GM18505 (cell line): Measurements from ENCODE around the gene C16orf74.

Experiments used
- ATAC-seq: cut with Tn5 transposase; IDR thresholded peaks from one replicate; pipeline ENCODE4 v1.9.1; 2021; ENCODE audit not compliant: unreplicated experiment
- POLR2A ChIP-seq: IDR thresholded peaks from 4 replicates; pipeline ENCODE4 v1.6.1; 2011; ENCODE audit warnings: borderline replicate concordance; ENCODE audit not compliant: insufficient read depth, insufficient read length; ENCODE audit errors: extremely low read depth

The C16orf74 gene

DNA sequence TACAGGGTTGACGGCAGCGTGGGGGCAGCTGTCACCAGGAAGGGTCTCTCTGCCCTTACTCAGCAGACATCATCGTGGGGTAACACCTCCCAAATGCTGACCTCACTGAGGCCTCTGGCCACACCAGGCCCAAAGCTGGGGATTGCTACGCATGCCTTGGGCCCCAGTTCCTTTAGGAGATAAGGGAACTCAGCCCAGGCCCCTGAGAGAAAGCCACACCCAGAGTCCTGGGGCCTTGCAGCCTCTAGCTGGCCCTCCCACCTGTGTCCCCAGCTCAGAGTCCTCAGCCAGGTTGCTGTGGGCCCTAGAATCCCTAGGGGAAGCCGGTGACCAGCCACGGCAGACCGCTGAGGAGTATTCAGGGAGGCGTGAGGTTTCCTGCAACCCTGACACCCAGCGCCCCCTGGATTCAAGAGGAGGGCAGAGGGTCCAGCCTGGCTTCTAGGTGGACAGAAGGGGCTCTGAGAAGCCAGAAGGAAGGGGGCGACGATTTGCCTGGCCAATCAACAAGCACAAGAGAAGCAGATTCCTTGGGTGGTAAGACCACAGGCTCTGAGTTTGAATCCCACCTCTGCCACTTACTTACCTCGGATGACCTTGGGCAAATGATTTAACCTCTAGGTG is 51.8 kb downstream of the C16orf74 start:
- no peak for TF ChIP-seq POLR2A
- no peak for ATAC-seq

DNA sequence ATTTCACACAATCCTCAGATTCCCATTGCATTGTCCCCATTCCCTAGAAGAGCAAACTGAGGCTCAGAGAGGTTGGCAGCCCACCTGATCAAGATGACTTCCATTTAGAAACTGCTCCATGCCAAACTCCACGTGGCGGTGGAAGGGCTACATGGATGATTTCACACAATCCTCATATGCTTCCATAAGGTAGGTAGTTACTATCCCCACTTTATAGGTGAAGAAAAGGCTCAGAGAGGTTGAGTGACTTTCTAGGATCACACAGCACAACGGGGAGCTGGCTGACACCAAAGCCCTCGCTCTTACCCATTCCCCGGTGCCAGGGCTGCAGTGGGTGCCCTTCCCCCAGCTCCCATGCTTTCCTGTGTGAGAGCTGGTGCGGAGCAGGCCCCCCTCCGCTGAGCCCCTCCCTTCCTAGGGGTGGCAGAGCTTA is 52.4 kb downstream of the C16orf74 start:
- no peak for TF ChIP-seq POLR2A
- no peak for ATAC-seq

DNA sequence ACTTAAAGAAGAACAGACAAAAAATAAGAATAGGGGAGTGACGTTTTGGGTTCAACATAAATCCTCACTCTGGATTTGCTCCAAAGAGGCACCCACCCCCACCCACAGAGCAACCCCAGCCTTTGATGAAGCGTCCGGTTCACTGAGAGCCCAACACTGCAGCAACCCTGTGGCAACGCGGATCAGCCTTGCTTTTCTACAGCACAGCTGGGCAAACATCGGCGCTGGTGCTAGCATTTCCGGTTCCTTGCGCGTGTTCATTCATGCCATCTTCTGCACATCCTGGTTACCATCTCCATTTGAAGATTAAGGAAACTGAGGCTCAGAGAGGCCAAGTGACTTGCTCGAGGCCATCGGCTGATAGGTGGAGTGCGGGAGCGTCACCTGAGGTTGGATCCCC is 53.5 kb downstream of the C16orf74 start:
- no peak for TF ChIP-seq POLR2A
- ATAC-seq, result no peak

DNA sequence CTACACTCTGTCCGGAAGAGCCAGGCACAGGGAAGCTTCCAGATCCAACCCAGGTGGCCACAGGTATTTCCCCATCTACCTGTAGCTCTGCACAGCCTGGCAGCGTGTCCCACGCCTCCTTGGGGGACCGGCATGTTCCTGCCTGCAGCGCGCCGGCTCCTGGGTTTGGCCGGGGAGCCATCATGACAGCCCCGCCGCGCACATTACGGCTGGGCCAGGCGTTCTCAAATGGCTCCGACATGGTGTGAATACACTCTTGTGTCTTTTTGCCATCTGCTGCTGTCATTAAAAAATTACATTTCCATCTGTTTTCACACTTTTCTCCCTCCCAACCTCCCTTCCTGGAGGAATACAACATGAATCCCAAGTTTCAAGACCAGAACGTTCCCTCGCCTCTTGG is 54.1 kb downstream of the C16orf74 start:
- no peak for ATAC-seq
- no peak for TF ChIP-seq POLR2A

DNA sequence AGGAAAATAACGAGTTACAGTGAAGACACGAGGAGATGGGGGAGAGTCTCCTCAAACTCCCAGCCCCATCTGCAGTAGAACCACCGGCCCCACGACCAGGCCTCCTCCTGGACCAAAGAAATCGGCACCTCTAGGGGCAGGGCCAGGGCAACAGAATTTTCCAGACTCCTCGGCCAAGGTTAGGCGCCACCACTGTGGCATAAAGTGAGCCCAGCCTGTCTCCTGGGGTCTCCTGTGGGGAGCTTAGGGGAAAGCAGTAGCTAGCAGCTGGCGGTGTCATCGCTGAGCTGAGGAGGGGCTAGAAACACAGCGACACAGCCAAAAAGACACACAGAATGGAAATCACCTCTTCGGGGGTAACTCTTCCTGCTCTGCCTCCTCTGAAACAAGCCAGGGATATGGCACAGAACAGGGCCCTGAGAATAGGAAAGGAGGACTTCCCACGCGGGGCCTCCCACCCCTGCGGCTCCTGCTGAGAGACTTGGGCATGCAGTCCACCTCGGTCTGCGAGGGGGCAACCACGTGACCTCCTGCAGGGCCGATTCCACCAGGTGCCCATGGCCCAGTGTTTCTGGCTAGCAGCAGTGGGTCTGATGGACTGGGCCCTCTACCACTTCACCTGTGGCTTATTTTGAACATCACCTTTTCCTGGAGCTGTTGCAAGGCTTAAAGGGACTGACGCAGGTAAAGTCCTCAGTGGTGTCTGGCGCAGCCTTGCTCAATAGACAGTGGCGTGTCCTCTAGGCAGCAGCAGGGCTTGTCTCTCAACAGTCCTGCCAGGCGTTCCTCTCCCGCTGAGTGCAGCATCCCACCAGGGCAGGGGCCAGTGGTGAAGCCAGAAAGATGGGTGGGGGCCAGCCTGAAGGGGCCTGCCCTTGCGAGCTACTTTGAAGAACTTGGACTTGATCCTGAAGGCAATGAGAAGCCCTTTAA is 55.4 kb downstream of the C16orf74 start:
- no peak for ATAC-seq
- no peak for TF ChIP-seq POLR2A

DNA sequence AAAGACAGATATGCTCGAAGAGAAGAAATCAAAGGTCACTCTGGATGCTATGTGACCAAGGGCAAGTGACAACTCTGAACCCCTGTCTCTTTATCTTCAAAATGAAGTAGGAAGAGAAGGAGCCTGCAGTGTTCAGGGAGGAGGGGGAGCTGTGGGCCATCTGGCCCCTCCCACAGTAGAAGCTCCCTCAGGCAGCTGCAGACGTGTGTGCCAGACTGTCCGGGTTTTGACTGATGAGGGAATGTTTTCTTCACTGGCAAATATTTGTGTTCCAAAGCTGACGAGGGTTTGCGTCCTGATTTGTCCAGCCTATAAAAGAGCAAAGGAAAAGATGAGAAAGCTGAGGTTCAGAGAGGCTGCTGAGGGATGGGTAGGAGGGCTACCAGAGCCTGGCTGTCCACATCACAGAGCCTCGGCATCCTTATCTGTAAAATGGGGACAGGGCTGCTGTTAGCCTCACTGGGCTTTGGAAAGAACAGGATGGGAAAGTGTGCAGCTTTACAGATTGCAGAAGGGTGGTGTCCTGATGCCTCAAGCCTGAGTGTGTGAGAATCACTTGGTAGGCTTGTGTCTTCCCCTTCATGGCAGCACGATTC is 60.3 kb downstream of the C16orf74 start:
- no peak for ATAC-seq
- no peak for TF ChIP-seq POLR2A

DNA sequence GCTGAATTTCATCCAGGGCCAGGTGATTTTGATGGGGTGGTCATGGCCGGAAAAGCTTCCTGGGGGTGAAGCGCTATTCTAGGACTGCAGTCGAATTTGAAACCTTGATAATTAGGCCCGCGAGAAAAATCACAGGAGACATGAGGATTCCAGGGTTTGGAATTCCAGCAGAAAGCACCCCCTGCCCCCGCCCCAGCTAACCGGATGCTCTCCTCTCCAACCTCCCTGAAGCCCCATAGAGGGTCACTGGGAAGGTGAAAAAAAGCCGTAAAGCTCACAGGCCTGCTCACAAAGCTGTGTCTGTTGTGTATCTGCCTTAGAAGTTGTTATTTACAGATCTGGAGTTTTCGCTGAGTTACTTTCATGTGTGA is 61.0 kb downstream of the C16orf74 start:
- TF ChIP-seq POLR2A, result no peak
- ATAC-seq, result no peak

DNA sequence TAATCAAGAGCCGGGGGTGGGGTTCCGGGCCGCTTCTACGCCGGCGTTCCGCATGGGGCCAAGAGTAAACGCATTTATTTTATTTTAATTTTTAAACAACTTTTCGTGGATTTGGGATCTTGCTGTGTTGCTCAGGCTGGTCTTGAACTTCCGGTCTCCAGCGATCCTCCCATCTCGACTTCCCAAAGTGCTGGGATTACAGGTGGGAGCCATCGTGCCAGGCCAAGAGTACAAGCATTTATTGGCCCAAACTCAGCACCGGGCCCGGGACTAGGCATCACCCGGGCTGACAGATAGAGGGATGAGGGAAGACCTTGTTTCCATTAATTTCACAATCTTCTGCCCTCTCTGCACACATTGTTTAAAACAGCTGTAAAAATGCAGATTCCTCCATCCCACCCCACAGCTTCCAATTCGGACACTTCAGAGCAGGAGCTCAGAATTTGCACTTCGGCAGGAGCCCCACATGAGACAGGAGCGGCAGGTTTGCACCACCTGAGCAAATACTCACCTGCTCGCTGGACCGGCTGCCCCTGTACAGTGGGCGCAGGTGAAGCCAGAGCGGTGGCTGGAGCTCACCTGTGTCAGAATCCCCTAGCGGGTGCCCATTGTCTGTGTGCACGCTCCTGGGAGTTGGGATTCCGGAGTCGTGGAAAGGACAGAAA is 61.5 kb downstream of the C16orf74 start:
- no peak for TF ChIP-seq POLR2A
- ATAC-seq, result no peak

DNA sequence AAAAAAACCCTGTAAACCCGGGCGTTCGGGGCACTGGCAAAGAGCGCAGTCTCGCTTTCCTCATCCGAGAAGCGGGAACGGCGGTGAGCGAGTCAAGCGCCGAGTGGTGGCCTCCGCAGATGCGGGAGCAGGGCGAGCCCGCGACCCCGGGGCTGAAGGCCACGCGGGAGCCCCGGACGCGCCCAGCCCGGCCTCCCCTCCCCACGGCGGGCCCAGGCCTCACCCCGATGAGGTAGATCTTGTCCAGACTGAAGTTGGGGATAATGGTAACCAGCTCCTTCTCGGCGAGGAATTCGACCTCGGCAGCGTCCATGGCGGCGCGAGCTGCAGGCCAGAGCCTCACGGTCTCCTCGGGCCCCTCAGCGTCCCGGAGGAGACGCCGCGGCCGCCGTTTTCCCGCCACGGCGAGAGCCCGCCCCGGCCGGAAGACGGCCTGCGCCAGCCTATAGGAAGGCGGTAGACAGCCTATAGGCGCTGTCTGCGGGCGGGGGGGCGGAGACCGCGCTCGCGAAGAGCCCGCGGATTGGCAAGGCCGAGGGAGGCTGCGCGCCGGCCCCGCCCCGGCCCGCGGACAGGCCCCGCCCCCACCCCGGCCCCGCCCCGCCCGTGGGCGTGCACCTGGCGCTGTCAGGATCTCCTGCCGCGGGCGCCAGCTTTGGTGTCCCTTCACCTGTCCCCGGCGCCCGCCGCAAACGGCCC is 62.2 kb downstream of the C16orf74 start, which contains the start of gene GINS2:
Gene GINS2, minus strand, starts transcription at position 369 of the 699 bp plus-strand sequence. Its CDS starts 56 bp downstream, at position 313.
- peak; percentile 88 for ATAC-seq
- TF ChIP-seq POLR2A, result peak; percentile 50

DNA sequence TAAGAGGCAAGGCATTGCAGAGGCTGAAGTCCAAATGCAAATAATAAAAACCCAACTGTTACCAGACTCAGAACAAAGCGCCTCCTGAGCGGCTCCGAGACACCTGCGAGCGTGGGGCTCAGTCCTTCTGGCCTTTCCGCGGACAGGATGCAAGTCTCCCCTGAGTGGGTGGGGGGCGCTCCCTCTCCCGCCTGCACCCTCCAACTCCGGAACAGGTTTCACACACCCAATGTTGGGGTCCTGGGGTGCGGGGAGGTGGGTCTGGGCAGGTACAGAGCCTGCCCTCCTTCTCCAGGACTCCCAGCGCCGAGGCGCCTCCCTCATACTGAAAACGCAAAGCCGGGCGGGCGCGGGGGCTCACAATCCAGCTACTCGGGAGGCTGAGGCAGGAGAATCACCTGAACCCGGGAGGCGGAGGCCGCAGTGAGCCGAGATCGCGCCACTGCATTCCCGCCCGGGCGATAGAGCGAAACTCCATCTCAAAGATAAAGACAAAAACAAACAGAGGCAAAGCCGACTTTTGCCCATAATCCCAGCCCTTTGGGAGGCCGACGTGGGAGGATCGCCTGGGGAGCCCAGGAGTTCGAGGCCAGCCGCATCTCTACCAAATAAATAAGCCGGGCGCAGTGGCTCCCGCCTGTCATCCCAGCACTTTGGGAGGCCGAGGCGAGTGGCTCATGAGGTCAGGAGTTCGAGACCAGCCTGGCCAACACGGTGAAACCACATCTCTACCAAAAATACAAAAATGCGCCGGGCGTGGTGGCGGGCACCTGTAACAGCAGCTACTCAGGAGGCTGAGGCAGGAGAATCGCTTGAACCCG is 63.0 kb downstream of the C16orf74 start:
- TF ChIP-seq POLR2A, result no peak
- ATAC-seq, result peak; percentile 9

DNA sequence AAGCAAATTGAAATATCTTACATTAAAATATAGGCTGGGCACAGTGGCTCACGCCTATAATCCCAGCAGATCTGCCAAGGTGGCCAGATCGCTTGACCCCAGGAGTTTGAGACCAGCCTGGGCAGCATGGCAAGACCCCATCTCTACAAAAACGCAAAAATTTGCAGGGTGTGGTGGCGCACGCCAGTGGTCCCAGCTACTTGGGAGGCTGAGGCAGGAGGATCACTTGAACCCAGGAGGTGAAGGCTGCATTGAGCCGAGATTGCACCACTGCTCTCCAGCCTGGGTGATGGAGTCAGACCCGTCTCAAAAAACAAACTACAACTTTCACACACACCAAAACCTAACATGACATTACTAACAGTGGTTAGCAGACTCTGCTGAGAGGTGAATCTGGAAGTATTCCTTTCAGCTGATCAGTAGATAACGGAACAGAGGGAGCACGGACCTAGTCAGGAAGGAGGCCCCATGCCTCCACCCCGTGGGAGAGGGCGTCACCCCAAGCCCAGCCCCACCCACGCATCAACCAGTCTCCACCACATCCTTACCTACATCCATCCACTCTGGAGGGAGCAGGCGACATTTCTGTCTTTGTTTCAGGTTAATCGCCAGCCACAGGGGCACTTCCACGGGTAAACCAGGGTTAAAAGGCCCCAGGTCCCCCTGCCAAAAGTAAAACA is 63.8 kb downstream of the C16orf74 start:
- no peak for TF ChIP-seq POLR2A
- no peak for ATAC-seq
